HepG2 (cell line): ENCODE results near the gene ORC3. TPM values are rescaled to one million over a fixed set of nuclear protein-coding genes. Genes with fewer than 3 reads are reported as not detected.
"Not testable (repeated sequence)": the region's sequence is repeated elsewhere in the genome, so short reads cannot be mapped to it uniquely, and the experiment has no call there.

Source experiments
- ATAC-seq: fragments of 200-7000 bp; cut with Tn5 transposase; 3 replicates; pipeline ENCODE4 v1.9.1; 2020; ENCODE audit warnings: mild to moderate bottlenecking, moderate library complexity
- BruUV-seq: library from RNA; stranded (reverse); fragments of 400-500 nt; replicated peaks from 2 replicates; lab custom pipeline; 2021; lab: Mats Ljungman, UMichigan
- CTCF ChIA-PET: fragments of 300-600 bp; formaldehyde crosslinking; extraction: SDS; loops from one replicate; lab custom pipeline; 2021; ENCODE audit warnings: low total read pairs, inconsistent platforms, low intra/inter-chr PET ratio; lab: Yijun Ruan, JAX
- POLR2A ChIA-PET: fragments of 350-600 bp; sonication (Branson Sonifier 250); formaldehyde crosslinking; loops from one replicate; lab custom pipeline; 2020; ENCODE audit warnings: antibody characterized with exemption, inconsistent platforms; lab: Yijun Ruan, JAX
- DNase-seq: peaks from one replicate; pipeline ENCODE4 v3.0.0-alpha.2; 2015; ENCODE audit warnings: low spot score
- FAIRE-seq: peaks from 3 replicates; lab custom pipeline; 2011; peaks lifted over from hg19 to GRCh38; lab: Jason Lieb, UNC
- H2AFZ ChIP-seq: one replicate; pipeline ENCODE4 v1.6.1; 2011; ENCODE audit warnings: low read length, inconsistent platforms
- H3K27ac ChIP-seq: fragments of 300-600 bp; 3 replicates; pipeline ENCODE4 v1.8.0; 2011; ENCODE audit warnings: mixed run types, mild to moderate bottlenecking, mixed read lengths, low read length, inconsistent platforms; ENCODE audit not compliant: insufficient read depth; ENCODE audit errors: extremely low read length
- H3K27me3 ChIP-seq, 2 experiments: fragments of 200-600 bp in 1 of 2; 2 replicates in 1 of 2; 3 replicates in 1 of 2; pipeline versions ENCODE4 v1.6.0 to v1.8.0; 2011; ENCODE audit warnings: low read length in 2 of 2, mild to moderate bottlenecking in 2 of 2, moderate library complexity in 2 of 2, inconsistent platforms in 1 of 2; ENCODE audit not compliant: insufficient read depth in 2 of 2, control insufficient read depth in 1 of 2
- H3K36me3 ChIP-seq, 2 experiments: fragments of 200-600 bp in 1 of 2; replicated peaks in 1 of 2; 2 replicates in 1 of 2; 3 replicates in 1 of 2; pipeline versions ENCODE4 v1.5.1 to v1.8.0; 2011; ENCODE audit warnings: low read length in 2 of 2, inconsistent platforms in 1 of 2; ENCODE audit not compliant: insufficient read depth in 2 of 2, control insufficient read depth in 1 of 2
- H3K4me1 ChIP-seq: 2 replicates; pipeline ENCODE4 v1.5.1; 2012; ENCODE audit warnings: low read length, inconsistent platforms; ENCODE audit not compliant: insufficient read depth
- H3K4me2 ChIP-seq: 2 replicates; pipeline ENCODE4 v1.6.0; 2011; ENCODE audit warnings: low read depth, low read length, inconsistent platforms
- H3K4me3 ChIP-seq, 3 experiments: fragments of 200-600 bp in 1 of 3; sonication (generic), shearing (Covaris generic) in 1 of 3; replicated peaks in 1 of 3; 2 replicates each; pipeline ENCODE4 v1.5.1; 2011 to 2016; ENCODE audit warnings: low read length in 3 of 3, inconsistent platforms in 2 of 3, low read depth in 2 of 3, mild to moderate bottlenecking in 2 of 3, control low read depth in 1 of 3, mixed read lengths in 1 of 3; ENCODE audit not compliant: insufficient read depth in 1 of 3
- H3K79me2 ChIP-seq: one replicate; pipeline ENCODE4 v1.6.1; 2011; ENCODE audit warnings: low read length, inconsistent platforms; ENCODE audit not compliant: insufficient read depth
- H3K9ac ChIP-seq: 2 replicates; pipeline ENCODE4 v1.6.0; 2011; ENCODE audit warnings: mild to moderate bottlenecking, low read depth, low read length, inconsistent platforms; ENCODE audit not compliant: insufficient read depth
- H3K9me3 ChIP-seq: 2 replicates; pipeline ENCODE4 v1.5.1; 2012; ENCODE audit warnings: mild to moderate bottlenecking, low read length
- H4K20me1 ChIP-seq: 2 replicates; pipeline ENCODE4 v1.6.0; 2011; ENCODE audit warnings: inconsistent platforms, mild to moderate bottlenecking, low read length, moderate library complexity; ENCODE audit not compliant: insufficient read depth
- ARID4A ChIP-seq: sonication (generic); formaldehyde crosslinking; IDR thresholded peaks from 2 replicates; pipeline ENCODE4 v1.5.0; 2020; ENCODE audit warnings: mild to moderate bottlenecking, missing genetic modification reagents, borderline replicate concordance
- SIN3A ChIP-seq: IDR thresholded peaks from 2 replicates; pipeline ENCODE4 v1.6.1; 2011; ENCODE audit warnings: low read depth, mild to moderate bottlenecking, control low read depth, low read length, borderline replicate concordance
- TRIM24 ChIP-seq: sonication (generic); formaldehyde crosslinking; IDR thresholded peaks from 2 replicates; pipeline ENCODE4 v1.8.0; 2022; ENCODE audit warnings: mild to moderate bottlenecking, missing genetic modification reagents
- YEATS4 ChIP-seq: sonication (generic); formaldehyde crosslinking; IDR thresholded peaks from 2 replicates; pipeline ENCODE4 v1.4.0; 2020; ENCODE audit warnings: missing genetic modification reagents, borderline replicate concordance
- ZNF737 ChIP-seq: sonication (generic); formaldehyde crosslinking; IDR thresholded peaks from 2 replicates; pipeline ENCODE4 v1.5.0; 2020; ENCODE audit warnings: missing genetic modification reagents, mild to moderate bottlenecking, borderline replicate concordance
- WGBS: methylation state at CpG from one replicate; pipeline ENCODE4 v1.1.6; 2017; ENCODE audit warnings: low lambda C conversion rate; 5-methylcytosine and 5-hydroxymethylcytosine counted together
- in situ Hi-C: cut with HindIII; loops from 2 replicates; pipeline ENCODE4 v1.10.0; 2017; ENCODE audit warnings: low pct_unique_long_range_greater_than_20kb; ENCODE audit not compliant: extremely low pct_ligation_motif_present
- intact Hi-C: fragments of 100-400 bp; cut with micrococcal nuclease; formaldehyde crosslinking; loops from one replicate; pipeline ENCODE4 v1.10.0; 2022; ENCODE audit not compliant: unreplicated experiment
- polyA plus RNA-seq, 8 experiments: library from polyadenylated mRNA; depleted of rRNA in 3 of 8; stranded (reverse) in 7 of 8; unstranded in 1 of 8; fragments of >200 nt; fragmentation: Illumina TruSeq in 4 of 8; extraction: Trizol in 4 of 8; gene quantifications; 2 replicates each; pipeline versions ENCODE4 v1.2.1 to v1.2.3, GENCODE V29; 2011 to 2016; ENCODE audit warnings: low read depth in 4 of 8, missing spikeins in 1 of 8, mixed read lengths in 1 of 8; ENCODE audit not compliant: insufficient read depth in 1 of 8
- total RNA-seq, 5 experiments: library from RNA; depleted of rRNA; stranded (reverse); fragments of >200 nt; fragmentation: Illumina TruSeq; extraction: Trizol; gene quantifications; 2 replicates each; pipeline ENCODE4 v1.2.3, GENCODE V29; 2016; ENCODE audit warnings: low read depth in 1 of 5

ORC3 gene
- total and polyA plus RNA-seq, 2 of the 13 experiments (the other 11 are each of a cell fraction or from before 2014, with no cell fraction given): 21.8 to 43.5 TPM

GRCh38 chr6:87687296-87687695 is 97.4 kb downstream of the ORC3 start (continued):
- TF ChIP-seq ARID4A (CRISPR knock-in tag): no peak
- no peak for TF ChIP-seq YEATS4 (CRISPR knock-in tag)
- TF ChIP-seq ZNF737 (CRISPR knock-in tag): no peak
- no peak for TF ChIP-seq TRIM24 (CRISPR knock-in tag)
- TF ChIP-seq SIN3A: no peak

- WGBS: 96% methylated on average over 8 of the region's 9 CpGs
- ATAC-seq, H3K9me3 ChIP-seq, CTCF ChIA-PET, H3K27ac ChIP-seq, H3K9ac ChIP-seq, H2AFZ ChIP-seq, H3K27me3 ChIP-seq, DNase-seq, H3K4me2 ChIP-seq, H3K4me3 ChIP-seq, FAIRE-seq, BruUV-seq, in situ Hi-C loops, intact Hi-C loops: not testable (repeated sequence)
- POLR2A ChIA-PET: interaction anchor here (0.8 kb wide), 1 partner anchor 9 kb away, joined by 4 read pairs; no protein-coding TSS in a partner anchor
- peaks cover 45% of the 10 kb centered on the region for H4K20me1 ChIP-seq
- peaks cover 97% of the 10 kb centered on the region for H3K79me2 ChIP-seq
- peaks cover 88% of the 10 kb centered on the region for H3K4me1 ChIP-seq
- H3K36me3 ChIP-seq: peaks cover 1 to 14% of the 10 kb centered on the region in 2 experiments; a peak in 2 of 5 replicates
These were observed 98.0 kb downstream of the ORC3 start for GRCh38 chr6:87687893-87688292.
